Stimulated activated naive B cell treated with anti-CD40 and anti-IgM and Interleukin-4, amounts not matched to agents 10 μg/mL and 1 μg/mL and 100 μg/mL, for 72 hours (primary cell): ENCODE results near the gene C3orf62.
A peak's percentile ranks its signal among the peaks of the same experiment; 100 is the strongest.

Source experiments
- ATAC-seq, 2 donors: fragments of 150-1000 bp; cut with Tn5 transposase; replicated peaks; 2 replicates each; pipeline ENCODE4 v1.10.0; 2021; ENCODE audit warnings: moderate library complexity in 1 of 2
- DNase-seq: peaks from one replicate; pipeline ENCODE4 v3.0.0; 2021
- H3K27ac Mint-ChIP-seq: one replicate; pipeline ENCODE4 v1.8.0; 2022; ENCODE audit warnings: mild to moderate bottlenecking, mixed read lengths
- H3K27me3 Mint-ChIP-seq, 2 donors: one replicate each; pipeline ENCODE4 v1.8.0; 2022; ENCODE audit warnings: mixed read lengths in 2 of 2
- H3K36me3 Mint-ChIP-seq, 2 donors: one replicate each; pipeline ENCODE4 v1.8.0; 2022; ENCODE audit warnings: mixed read lengths in 2 of 2, mild to moderate bottlenecking in 1 of 2
- H3K4me1 Mint-ChIP-seq, 2 donors: one replicate each; pipeline ENCODE4 v1.8.0; 2022; ENCODE audit warnings: mixed read lengths in 2 of 2, mild to moderate bottlenecking in 1 of 2
- H3K4me3 Mint-ChIP-seq, 2 donors: one replicate each; pipeline ENCODE4 v1.8.0; 2022; ENCODE audit warnings: mild to moderate bottlenecking in 2 of 2, mixed read lengths in 2 of 2, moderate library complexity in 1 of 2
- H3K9me3 Mint-ChIP-seq, 2 donors: one replicate each; pipeline ENCODE4 v1.8.0; 2022; ENCODE audit warnings: mixed read lengths in 2 of 2, mild to moderate bottlenecking in 1 of 2

The C3orf62 gene

DNA sequence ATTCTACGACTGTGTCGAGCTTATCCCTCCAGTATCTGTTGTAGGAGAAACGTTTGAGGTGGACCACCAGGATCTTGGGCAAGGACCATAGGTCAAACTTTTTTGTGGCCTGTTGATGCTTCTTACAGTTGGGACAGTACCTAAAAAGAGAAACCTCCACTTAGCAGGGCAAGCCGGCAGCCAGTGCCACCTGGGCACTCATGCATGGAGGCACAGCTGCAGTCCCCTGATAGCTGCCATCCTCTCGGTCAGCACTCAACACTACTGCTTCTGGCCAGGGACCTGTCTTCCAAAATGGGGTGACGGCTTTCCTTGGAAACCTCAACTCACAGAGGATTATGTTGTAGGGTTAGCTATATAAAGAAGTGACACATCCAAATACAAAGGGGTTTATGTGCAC lies 7.0 kb upstream of the C3orf62 start:
- Mint-ChIP-seq H3K27ac (peak overlapping the region; percentile 51), H3K27me3 (no peaks in the 10 kb centered on the region), H3K4me1 (peaks cover 13 to 15% of the 10 kb centered on the region in 2 donors), H3K9me3 (no peaks in the 10 kb centered on the region), H3K36me3 (peaks cover 50 to 68% of the 10 kb centered on the region in 2 donors), H3K4me3 (no peak overlapping the region)
- DNase-seq (no peak), ATAC-seq (peak; percentile 71)

DNA sequence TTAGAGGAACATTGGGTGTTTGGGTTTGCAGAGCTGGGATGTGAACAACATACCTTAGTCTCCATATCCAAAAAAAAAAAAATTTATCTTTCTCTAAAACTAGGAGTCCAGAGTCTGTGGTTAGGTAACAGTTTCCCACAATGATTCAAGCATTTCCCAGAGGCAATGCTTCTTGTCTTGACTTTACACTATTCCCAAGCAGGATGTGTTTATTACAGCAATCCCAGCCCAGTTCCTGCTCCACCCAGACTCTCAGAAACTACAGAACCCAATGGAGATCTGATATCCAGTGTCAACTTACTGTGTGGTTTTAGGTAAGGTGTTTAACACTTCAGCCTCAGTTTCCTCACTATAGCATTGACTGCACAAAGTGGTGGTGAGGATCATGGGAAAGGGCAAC lies 2.3 kb upstream of the C3orf62 start:
- Mint-ChIP-seq H3K36me3 (peaks cover 36 to 47% of the 10 kb centered on the region in 2 donors), H3K4me3 (no peak overlapping the region), H3K9me3 (no peaks in the 10 kb centered on the region), H3K27me3 (no peaks in the 10 kb centered on the region), H3K4me1 (peaks cover 24 to 34% of the 10 kb centered on the region in 2 donors), H3K27ac (peak overlapping the region; percentile 25)
- no peak for ATAC-seq
- DNase-seq: no peak

- DNase-seq (no peak), ATAC-seq (no peak)
- peaks cover 19 to 29% of the 10 kb centered on the region in 2 donors for H3K4me1 Mint-ChIP-seq
- H3K4me3 Mint-ChIP-seq: no peak overlapping the region
- H3K36me3 Mint-ChIP-seq: peaks cover 29 to 40% of the 10 kb centered on the region in 2 donors
- peak overlapping the region; percentile 31 for H3K27ac Mint-ChIP-seq
- H3K27me3 Mint-ChIP-seq: no peaks in the 10 kb centered on the region
- no peaks in the 10 kb centered on the region for H3K9me3 Mint-ChIP-seq
These were observed 1.5 kb upstream of the C3orf62 start for GRCh38 chr3:49278548-49278947.

DNA sequence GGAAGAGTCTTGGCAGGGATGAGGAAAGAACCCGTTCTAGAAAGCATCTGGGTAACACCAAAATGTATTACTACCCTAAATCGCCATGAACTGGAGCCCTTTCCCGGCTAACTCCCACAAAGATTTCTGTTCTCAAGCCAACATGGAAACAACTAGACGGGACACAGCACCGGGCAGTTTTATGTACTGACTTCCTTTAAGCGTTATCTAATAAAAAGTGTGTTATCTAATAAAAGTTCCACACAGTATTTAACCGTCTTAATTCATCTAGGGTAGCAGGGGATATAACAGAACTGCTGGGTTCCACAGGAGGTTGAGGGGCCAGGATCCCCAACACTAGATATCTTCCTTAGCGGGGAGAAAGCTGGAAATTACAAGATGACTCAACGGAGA lies 347 bp upstream of the C3orf62 start:
- Mint-ChIP-seq H3K4me3 (peak overlapping the region; percentile 83 to 91), H3K36me3 (peaks cover 23 to 34% of the 10 kb centered on the region in 2 donors), H3K27ac (peak overlapping the region; percentile 95), H3K4me1 (peaks cover 19 to 29% of the 10 kb centered on the region in 2 donors), H3K9me3 (no peaks in the 10 kb centered on the region), H3K27me3 (no peaks in the 10 kb centered on the region)
- ATAC-seq: peak in 1 of 2 donors; percentile 3
- DNase-seq: no peak

DNA sequence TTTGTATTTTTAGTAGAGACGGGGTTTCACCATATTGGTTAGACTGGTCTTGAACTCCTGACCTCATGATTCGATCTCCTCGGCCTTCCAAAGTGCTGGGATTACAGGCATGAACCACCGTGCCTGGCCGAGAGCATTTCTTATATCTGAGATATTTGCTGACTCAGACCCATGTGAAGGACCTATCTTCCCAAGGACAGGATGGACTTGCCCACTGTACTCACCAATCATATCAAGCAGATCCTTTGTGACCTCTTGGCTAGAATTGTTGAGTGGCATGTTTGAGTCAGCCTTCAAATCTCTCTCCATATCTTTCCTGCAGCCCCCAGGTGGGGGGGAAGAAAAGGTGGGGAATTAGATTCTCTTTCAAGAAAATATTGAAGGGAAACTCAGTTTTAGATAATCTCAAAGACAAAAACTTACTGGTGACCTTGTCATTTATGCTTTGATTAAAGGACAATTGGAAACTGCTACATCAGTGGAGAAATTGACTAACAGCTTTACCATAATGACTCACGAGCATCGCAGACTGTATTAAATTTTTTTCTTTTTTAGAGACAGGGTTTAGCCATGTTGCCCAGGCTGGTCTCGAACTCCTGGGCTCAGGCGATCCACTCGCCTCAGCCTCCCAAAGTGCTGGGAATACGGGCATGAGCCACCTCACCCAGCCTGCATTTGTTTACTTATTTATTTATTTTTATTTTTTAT lies 3.1 kb downstream of the C3orf62 start:
- H3K36me3 Mint-ChIP-seq: peaks cover 17 to 24% of the 10 kb centered on the region in 2 donors
- peaks cover 19 to 29% of the 10 kb centered on the region in 2 donors for H3K4me1 Mint-ChIP-seq
- H3K27me3 Mint-ChIP-seq: no peaks in the 10 kb centered on the region
- DNase-seq: no peak
- H3K27ac Mint-ChIP-seq: no peak overlapping the region
- H3K4me3 Mint-ChIP-seq: no peak overlapping the region
- no peaks in the 10 kb centered on the region for H3K9me3 Mint-ChIP-seq
- no peak for ATAC-seq

- Mint-ChIP-seq H3K4me1 (peaks cover 3 to 6% of the 10 kb centered on the region in 2 donors), H3K4me3 (no peak overlapping the region), H3K27me3 (no peaks in the 10 kb centered on the region), H3K27ac (no peak overlapping the region), H3K9me3 (no peaks in the 10 kb centered on the region), H3K36me3 (peaks cover 14 to 21% of the 10 kb centered on the region in 2 donors)
- ATAC-seq (no peak), DNase-seq (no peak)
These were observed 6.0 kb downstream of the C3orf62 start for GRCh38 chr3:49271047-49271446.

DNA sequence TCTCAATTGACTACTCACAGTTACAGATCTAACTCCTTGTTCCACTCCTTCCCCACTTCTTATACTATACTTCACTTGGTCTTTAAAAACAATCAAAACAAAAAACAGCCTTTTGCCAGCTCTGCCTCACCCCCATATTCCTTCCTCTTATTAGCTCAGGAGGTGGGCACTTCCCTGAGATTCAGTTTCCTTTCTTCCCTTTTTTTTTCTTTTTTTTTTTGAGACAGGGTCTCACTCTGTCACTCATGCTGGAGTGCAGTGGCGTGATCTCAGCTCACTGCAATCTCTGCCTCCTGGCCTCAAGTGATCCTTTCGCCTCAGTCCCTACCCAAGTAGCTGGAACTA lies 6.9 kb downstream of the C3orf62 start:
- ATAC-seq (no peak), DNase-seq (no peak)
- Mint-ChIP-seq H3K4me1 (no peaks in the 10 kb centered on the region), H3K4me3 (no peak overlapping the region), H3K9me3 (no peaks in the 10 kb centered on the region), H3K27ac (no peak overlapping the region), H3K36me3 (peaks cover 14 to 18% of the 10 kb centered on the region in 2 donors), H3K27me3 (no peaks in the 10 kb centered on the region)

GRCh38 chr3:49269443-49270155 lies 7.4 kb downstream of the C3orf62 start:
- H3K9me3 Mint-ChIP-seq: no peaks in the 10 kb centered on the region
- no peak overlapping the region for H3K27ac Mint-ChIP-seq
- no peaks in the 10 kb centered on the region for H3K27me3 Mint-ChIP-seq
- ATAC-seq (no peak), DNase-seq (no peak)
- no peaks in the 10 kb centered on the region for H3K4me1 Mint-ChIP-seq
- no peak overlapping the region for H3K4me3 Mint-ChIP-seq
- H3K36me3 Mint-ChIP-seq: peaks cover 14 to 18% of the 10 kb centered on the region in 2 donors

DNA sequence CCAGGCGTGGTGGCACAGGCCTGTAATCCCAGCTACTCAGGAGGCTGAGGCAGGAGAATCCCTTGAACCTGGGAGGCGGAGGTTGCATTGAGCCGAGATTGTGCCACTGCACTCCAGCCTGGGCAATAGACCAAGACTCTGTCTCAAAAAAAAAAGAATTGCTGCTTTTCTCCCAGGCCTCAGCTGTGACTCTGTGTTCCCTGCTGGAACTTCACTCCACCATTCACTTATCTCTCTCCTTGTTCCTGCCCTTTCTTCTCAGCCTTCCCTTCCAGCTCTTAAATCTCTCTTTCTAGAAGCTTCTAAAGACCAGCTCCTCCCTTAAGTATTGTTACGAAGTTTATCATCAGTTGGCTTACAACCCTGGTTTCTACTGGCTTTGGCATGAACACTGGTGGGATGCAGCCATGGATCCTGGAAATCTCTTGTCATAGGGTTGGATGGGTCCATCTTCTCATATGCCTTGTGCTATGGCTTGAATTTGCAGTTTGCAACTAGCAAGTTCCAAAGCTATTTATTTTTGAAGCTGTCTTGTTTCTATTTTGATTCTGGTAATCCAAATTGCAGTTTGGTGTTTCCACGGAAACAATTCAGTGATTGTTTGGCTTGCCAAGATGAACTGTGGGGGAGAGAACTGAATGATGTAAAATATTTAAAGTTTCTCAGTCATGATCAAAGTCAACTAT lies 10.5 kb downstream of the C3orf62 start:
- no peaks in the 10 kb centered on the region for H3K27me3 Mint-ChIP-seq
- no peaks in the 10 kb centered on the region for H3K4me1 Mint-ChIP-seq

DNA sequence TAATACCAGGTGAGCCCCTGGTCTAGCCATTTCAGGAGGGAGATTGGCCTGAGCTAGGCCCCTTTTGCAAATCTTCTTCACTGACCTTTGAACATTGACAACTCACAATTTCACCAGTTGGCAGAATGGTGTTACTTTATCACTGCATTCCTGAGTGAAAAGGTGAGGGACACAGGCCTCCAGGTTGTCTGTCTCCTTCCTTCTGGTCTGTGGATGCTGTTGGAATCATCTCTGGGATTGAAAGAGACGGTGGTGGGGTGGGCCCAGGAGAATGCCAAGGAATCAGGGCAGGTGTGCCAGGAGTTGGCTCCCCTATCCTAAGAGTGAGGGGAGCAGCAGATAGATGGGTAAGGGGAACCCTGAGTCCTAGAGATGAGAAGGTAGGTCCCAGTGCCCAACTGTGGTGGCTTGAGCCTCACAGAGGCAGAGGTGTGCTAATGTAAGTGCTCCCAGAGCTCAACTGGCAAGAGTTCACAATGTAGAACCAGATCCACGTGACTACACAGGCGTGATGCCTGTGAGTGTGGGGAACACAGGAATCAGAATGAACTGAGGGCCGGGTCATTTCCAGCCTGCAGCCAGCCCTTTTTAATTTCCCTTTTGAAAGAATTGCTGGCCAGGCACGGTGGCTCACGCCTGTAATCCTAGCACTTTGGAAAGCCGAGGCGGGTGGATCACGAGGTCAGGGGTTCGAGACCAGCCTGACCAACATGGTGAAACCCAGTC lies 11.2 kb downstream of the C3orf62 start:
- DNase-seq: no peak
- no peak overlapping the region for H3K4me3 Mint-ChIP-seq
- H3K36me3 Mint-ChIP-seq: peaks cover 10 to 14% of the 10 kb centered on the region in 2 donors
- H3K4me1 Mint-ChIP-seq: no peaks in the 10 kb centered on the region
- H3K9me3 Mint-ChIP-seq: no peaks in the 10 kb centered on the region
- no peaks in the 10 kb centered on the region for H3K27me3 Mint-ChIP-seq
- ATAC-seq: no peak
- H3K27ac Mint-ChIP-seq: no peak overlapping the region

More for the DNA sequence above, 10.5 kb downstream of the C3orf62 start:
- Mint-ChIP-seq H3K4me3 (no peak overlapping the region), H3K27ac (no peak overlapping the region), H3K36me3 (peaks cover 12 to 14% of the 10 kb centered on the region in 2 donors), H3K9me3 (no peaks in the 10 kb centered on the region)
- DNase-seq: no peak
- no peak for ATAC-seq

DNA sequence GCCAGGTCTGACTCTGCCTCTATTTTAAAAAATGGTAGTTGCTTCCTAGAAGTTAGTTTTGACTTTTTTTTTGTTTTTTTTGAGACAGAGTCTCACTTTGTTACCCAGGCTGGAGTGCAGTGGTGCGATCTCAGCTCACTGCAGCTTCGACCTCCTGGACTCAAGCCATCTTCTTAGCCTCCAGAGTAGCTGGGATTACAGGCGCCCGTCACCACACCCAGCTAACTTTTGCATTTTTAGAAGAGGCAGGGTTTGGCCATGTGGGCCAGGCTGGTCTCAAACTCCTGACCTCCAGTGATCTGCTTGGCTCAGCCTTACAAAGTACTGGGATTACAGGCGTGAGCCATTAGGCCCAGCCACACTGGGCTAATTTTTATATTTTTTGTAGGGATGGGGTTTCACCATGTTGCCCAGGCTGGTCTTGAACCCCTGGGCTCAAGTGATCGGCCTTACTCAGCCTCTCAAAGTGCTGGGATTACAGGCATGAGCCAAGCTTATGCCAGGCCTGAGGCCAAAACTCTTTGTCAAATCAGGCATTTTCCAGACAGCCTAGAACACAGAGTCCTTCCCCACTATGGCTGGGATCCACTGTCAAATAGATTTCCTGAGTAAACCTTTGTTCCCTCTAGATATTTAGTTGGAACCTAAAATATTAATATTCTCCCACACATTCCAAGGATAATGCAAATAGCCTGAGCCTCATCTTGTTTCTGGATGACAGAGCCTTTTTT lies 13.7 kb downstream of the C3orf62 start:
- ATAC-seq (no peak), DNase-seq (no peak)
- Mint-ChIP-seq H3K9me3 (no peaks in the 10 kb centered on the region), H3K4me1 (no peaks in the 10 kb centered on the region), H3K36me3 (peaks cover 0 to 5% of the 10 kb centered on the region in 2 donors), H3K27ac (no peak overlapping the region), H3K27me3 (no peaks in the 10 kb centered on the region), H3K4me3 (no peak overlapping the region)

GRCh38 chr3:49260806-49261324 lies 16.2 kb downstream of the C3orf62 start:
- DNase-seq: no peak
- Mint-ChIP-seq H3K27me3 (no peaks in the 10 kb centered on the region), H3K4me3 (no peak overlapping the region), H3K9me3 (no peaks in the 10 kb centered on the region), H3K27ac (no peak overlapping the region), H3K36me3 (no peaks in the 10 kb centered on the region), H3K4me1 (no peaks in the 10 kb centered on the region)
- no peak for ATAC-seq

- DNase-seq (no peak), ATAC-seq (no peak)
- H3K27me3 Mint-ChIP-seq: no peaks in the 10 kb centered on the region
- no peaks in the 10 kb centered on the region for H3K9me3 Mint-ChIP-seq
- H3K36me3 Mint-ChIP-seq: no peaks in the 10 kb centered on the region
- H3K27ac Mint-ChIP-seq: no peak overlapping the region
- H3K4me1 Mint-ChIP-seq: no peaks in the 10 kb centered on the region
- no peak overlapping the region for H3K4me3 Mint-ChIP-seq
These were observed 19.8 kb downstream of the C3orf62 start for GRCh38 chr3:49257187-49257586.
